ENCODE measurements around the gene ERLIN1.

- TF ChIP-seq CTCF (IDR thresholded peaks at IDR 0.05) (no peak), POLR2AphosphoS5 (IDR thresholded peaks at IDR 0.05) (no peak), POLR2A (IDR thresholded peaks at IDR 0.05) (no peak), EP300 (IDR thresholded peaks at IDR 0.05) (no peak)
Measured at GRCh38 chr10:100131571-100131970, 54.3 kb downstream of the ERLIN1 start.
